ENCODE measurements around the gene POU2AF1.

Gene POU2AF1

GRCh38 chr11:111384494-111384893, 5.4 kb upstream of the POU2AF1 start:
- no peak for DNase-seq

- no peak for DNase-seq
Measured at GRCh38 chr11:111382451-111382850, 3.4 kb upstream of the POU2AF1 start.

GRCh38 chr11:111379602-111380136, 594 bp upstream of the POU2AF1 start:
- peak; percentile 35 for DNase-seq

GRCh38 chr11:111378185-111378860, 752 bp downstream of the POU2AF1 start:
- no peak for DNase-seq

- peak; percentile 58 for DNase-seq
Measured at GRCh38 chr11:111376181-111376871, 2.7 kb downstream of the POU2AF1 start.

GRCh38 chr11:111373590-111373989, 5.5 kb downstream of the POU2AF1 start:
- no peak for DNase-seq

- no peak for DNase-seq
Measured at GRCh38 chr11:111372538-111372937, 6.5 kb downstream of the POU2AF1 start.

GRCh38 chr11:111370902-111371578, 8.0 kb downstream of the POU2AF1 start:
- peak; percentile 58 for DNase-seq

- no peak for DNase-seq
Measured at GRCh38 chr11:111370270-111370901, 8.7 kb downstream of the POU2AF1 start.

- DNase-seq: no peak
Measured at GRCh38 chr11:111368285-111368560, 10.9 kb downstream of the POU2AF1 start.

GRCh38 chr11:111367411-111368284, 11.4 kb downstream of the POU2AF1 start:
- DNase-seq: no peak

GRCh38 chr11:111366560-111367410, 12.3 kb downstream of the POU2AF1 start:
- no peak for DNase-seq

- DNase-seq: no peak
Measured at GRCh38 chr11:111365722-111366559, 13.1 kb downstream of the POU2AF1 start.

- DNase-seq: no peak
Measured at GRCh38 chr11:111364503-111364902, 14.6 kb downstream of the POU2AF1 start.

- no peak for DNase-seq
Measured at GRCh38 chr11:111363985-111364384, 15.1 kb downstream of the POU2AF1 start.

GRCh38 chr11:111362887-111363411, 16.1 kb downstream of the POU2AF1 start:
- DNase-seq: no peak

GRCh38 chr11:111361874-111362273, 17.2 kb downstream of the POU2AF1 start:
- DNase-seq: no peak

- DNase-seq: no peak
Measured at GRCh38 chr11:111361052-111361801, 17.8 kb downstream of the POU2AF1 start.

All from stimulated activated CD8-positive, alpha-beta memory T cell treated with anti-CD3 and anti-CD28 coated beads, Interleukin-4, amount 100 ng/mL, for 48 hours (primary cell).